HG02759 (cell line): ENCODE data around the gene PDGFA.
"Not testable (repeated sequence)": the region's sequence is repeated elsewhere in the genome, so short reads cannot be mapped to it uniquely, and the experiment has no call there.

ENCODE experiments used
- ATAC-seq: cut with Tn5 transposase; IDR thresholded peaks from one replicate; pipeline ENCODE4 v1.9.1; 2021; ENCODE audit warnings: mild to moderate bottlenecking, moderate library complexity; ENCODE audit not compliant: unreplicated experiment

PDGFA gene

GRCh38 chr7:552151-552867 is 32.7 kb upstream of the PDGFA start:
- ATAC-seq, result not testable (repeated sequence)

DNA sequence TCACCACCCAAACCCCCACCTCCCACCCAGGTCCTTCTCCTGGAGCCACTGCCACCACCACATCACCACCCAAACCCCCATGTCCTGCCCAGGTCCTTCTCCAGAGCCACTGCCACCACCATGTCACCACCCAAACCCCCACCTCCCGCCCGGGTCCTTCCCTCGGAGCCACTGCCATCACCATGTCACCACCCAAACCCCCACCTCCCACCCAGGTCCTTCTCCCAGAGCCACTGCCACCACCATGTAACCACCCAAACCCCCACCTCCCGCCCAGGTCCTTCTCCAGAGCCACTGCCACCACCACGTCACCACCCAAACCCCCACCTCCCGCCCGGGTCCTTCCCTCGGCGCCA is 31.9 kb upstream of the PDGFA start:
- ATAC-seq, result not testable (repeated sequence)

DNA sequence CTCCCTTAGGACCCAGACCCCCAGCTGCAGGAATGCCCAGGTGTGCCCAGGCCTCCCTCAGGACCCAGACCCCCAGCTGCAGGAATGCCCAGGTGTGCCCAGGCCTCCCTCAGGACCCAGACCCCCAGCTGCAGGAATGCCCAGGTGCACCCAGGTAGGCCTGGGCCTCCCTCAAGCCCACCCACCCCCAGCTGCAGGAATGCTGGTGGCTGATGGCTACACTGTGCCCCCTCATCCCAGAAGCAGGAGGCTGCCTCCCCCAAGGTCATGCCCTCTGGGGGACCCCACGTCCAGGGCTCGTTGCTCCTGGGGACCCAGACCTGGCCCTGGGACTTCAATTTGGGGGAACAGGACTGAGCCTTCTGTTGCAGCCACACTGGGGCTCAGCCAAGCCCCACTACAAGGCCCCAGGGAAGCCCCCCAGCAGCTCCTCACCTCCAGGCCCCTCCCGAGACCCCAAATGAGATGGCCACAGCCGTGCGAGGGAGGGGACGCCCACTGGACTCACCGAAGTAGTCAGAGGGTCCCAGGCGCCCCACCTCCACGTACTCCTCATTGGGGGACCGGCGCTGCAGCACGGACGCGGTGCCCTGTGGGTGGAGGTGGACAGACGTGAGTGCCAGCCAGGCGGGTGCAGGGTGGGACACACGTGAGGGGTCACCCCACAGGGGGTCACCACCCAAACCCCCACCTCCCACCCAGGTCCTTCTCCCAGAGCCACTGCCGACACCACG is 31.4 kb upstream of the PDGFA start:
- ATAC-seq, result no peak

DNA sequence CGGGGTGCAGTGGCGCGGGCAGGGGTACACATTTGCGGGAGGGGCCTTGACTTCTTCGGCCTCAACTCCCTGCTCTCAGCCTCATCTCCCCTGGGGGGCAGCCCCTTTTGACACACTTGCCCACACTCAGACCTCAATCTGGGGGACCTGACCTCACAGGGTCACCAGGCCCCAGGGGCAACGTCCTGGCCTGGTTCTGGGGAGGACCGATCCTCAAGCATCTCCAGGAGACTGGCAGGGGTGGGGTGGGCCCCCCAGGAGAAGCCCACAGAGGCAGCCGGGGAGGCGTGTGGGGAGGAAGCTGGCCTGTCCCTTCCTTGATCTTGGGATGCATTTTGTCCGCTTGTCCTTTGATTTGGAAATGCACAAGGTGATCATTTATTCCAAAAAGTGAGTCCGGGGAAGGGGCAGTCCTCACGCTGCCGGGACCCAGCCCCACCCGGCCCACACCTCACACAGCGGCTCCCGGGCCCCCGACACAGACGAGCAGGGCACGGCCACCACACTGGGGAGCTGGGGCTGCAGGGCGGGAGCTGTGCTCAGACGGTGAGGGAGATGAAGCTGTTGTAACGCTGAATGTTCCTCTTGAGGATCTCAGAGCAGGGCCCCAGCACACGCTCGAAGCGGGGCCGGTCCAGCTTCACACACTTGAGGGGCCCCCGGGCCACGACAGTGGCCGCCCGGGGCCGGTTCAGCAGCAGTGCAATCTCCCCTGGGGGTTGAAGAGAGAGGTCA is 30.4 kb upstream of the PDGFA start:
- ATAC-seq, result no peak

DNA sequence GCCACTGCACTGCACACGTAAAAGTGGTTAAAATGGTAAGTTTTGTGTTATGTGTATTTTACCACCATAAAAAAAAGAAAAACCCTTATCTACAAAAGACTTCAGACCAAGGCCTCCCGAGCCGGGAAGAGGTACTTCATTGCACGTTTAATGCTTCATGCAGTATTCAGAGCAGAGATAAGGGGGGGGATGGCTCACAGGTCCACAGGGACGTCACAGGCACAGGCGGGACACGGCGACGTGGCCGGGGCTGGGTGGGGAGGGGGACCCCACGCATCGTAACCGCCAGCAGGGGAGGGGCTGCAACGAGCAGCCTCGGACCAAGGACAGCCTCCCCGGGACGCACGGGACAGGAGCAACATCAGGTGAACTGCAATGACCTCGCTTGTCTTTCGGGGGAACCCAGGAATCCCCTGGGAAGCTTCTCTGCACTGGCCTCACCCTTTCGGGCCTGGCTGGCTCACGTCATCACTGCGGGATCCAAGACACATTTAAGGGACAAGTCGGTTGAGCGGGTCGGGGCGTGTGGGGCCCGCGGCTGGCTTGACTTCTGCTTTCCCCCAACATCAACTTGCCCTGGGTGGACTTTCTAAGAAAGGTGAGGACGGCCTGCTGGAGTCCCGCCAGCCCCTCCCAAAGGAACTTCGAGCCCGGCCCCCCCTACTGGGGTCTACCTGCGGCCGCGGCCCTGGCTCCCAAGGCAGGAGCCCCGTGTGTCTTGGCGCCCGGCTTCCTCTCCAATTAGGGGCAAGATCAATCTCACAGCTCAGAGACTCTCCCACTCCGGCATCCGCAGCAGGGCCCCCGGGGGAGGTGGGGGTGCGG is 29.6 kb upstream of the PDGFA start:
- no peak for ATAC-seq

DNA sequence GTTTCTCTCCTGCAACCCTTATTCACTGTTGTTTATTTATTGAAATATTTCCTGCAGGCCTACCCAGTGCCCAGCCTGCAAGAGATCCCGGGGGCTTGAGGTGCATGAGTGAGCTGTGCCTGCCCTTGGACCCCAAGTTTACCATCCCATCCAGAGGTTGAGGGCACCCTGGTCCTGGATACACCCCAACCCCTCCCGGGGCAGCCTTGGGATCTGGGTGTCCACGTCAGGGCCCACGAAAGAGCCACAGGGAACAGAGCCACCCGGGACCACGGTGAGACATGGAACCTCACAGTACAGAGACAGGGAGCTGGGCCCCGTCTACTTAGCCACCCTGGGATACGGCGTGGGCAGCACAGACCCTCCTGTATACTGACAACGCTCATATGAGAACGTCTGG is 28.8 kb upstream of the PDGFA start:
- ATAC-seq, result no peak

DNA sequence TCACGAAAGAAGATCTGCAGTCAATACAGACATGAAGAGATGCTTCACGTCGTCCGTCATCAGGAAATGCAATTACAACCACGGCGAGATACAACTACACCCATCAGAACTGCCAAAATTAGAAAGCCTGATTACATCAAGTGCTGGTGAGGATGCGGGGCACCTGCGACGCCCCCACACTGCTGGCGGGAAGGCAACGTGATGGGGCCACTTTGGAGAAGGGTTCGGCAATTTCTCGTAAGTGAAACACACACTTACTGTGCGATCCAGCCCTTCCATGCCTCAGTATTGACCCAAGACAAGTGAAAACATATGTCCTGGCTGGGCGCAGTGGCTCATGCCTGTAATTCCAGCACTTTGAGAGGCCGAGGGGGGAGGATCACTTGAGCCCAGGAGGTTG is 25.8 kb upstream of the PDGFA start:
- no peak for ATAC-seq

DNA sequence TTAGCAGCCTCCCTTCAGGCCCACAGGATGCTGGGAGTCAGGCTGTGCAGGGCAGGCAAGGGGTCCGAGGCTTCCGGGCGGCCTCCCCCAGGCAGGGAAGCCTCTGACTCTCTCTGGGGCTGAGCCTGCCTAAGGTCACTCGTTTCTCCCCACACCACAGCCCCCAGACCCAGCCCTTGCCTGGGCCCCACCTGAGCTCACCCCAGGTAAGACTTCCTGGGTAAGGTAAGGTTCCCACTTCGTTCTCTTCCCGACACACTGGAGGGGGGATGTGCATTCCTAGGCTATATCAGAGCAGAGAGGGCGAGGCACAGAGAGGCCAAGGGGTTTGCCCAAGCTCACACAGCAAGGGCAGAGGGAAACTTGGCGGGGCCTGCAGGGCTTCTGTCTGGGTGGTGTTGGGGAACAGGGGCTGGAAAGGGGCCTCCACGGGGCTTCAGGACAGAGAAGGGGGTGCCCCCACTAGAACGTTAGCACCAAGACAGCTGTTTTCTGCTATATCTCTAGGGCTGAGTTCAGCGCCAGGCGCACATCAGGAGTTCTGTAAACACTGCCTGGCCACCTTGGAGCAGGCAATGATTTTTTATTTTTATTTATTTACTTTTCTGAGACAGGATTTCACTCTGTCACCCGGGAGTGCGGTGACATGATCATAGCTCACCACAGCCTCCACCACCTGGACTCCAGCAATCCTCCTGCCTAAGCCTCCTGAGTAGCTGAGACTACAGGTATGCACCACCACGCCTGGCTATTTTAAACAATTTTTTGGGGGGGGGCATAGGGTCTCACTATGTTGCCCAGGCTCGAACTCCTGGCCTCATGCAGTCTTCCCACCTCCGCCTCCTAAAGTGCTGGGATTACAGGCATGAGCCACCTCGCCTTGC is 24.9 kb upstream of the PDGFA start:
- ATAC-seq, result no peak

GRCh38 chr7:543501-544337 is 24.1 kb upstream of the PDGFA start:
- no peak for ATAC-seq

GRCh38 chr7:542713-543500 is 23.3 kb upstream of the PDGFA start:
- ATAC-seq, result no peak

- no peak for ATAC-seq
Observed at GRCh38 chr7:542131-542712, 22.6 kb upstream of the PDGFA start.

DNA sequence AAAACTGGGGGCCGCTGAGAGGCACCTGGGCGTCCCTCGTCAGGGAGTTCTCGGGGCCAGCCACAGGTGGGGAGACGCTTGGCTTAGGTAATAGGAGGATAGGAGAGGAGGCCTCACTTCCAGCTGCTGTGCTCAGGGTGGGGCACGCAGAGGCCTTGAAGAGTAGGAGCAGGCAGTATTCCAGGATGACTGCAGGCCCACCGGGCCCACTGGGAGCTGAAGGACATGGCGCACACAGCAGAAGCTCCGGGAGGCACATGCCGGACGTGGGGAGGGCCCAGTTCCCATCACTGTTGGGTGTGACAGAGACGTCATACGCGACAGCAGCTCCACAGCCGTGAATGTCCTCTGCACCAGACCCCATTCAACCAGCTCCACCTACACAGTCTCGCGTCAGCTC is 22.0 kb upstream of the PDGFA start:
- no peak for ATAC-seq

- ATAC-seq, result no peak
Observed at GRCh38 chr7:540997-541396, 21.4 kb upstream of the PDGFA start.

- ATAC-seq, result no peak
Observed at GRCh38 chr7:540579-540978, 20.9 kb upstream of the PDGFA start.

DNA sequence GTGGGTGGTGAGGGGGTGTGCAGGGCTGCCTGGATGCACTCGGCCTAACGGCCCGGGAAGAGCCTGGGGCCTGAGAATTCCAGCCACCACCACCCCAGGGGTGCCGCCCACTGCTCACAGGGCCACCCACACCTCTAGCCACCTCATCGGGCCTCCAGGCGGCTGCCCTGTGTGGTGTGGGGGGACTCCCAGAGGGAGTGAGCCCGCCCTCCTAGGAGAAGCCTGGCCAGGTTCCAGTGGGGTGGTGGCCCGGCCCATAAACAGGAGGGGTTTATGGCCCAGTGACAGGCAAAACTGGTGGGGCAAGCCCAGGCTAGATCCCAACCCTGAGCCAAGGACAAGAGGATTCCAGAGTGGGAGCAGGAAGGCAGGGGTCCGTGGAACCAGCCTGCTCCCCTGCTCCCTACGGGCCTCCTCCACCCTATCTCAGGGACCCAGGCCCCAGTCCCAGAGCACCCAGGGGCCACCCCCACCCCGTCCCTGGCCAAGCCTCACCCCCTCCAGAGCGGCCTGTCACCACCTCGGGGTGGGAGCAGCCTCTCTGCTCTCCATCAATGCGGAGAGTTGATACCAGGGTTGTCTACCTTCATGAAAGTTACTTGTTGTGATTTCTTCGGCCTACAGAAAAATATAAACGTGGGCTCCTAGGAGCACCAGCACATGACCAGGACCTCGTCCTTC is 20.2 kb upstream of the PDGFA start:
- ATAC-seq, result no peak

DNA sequence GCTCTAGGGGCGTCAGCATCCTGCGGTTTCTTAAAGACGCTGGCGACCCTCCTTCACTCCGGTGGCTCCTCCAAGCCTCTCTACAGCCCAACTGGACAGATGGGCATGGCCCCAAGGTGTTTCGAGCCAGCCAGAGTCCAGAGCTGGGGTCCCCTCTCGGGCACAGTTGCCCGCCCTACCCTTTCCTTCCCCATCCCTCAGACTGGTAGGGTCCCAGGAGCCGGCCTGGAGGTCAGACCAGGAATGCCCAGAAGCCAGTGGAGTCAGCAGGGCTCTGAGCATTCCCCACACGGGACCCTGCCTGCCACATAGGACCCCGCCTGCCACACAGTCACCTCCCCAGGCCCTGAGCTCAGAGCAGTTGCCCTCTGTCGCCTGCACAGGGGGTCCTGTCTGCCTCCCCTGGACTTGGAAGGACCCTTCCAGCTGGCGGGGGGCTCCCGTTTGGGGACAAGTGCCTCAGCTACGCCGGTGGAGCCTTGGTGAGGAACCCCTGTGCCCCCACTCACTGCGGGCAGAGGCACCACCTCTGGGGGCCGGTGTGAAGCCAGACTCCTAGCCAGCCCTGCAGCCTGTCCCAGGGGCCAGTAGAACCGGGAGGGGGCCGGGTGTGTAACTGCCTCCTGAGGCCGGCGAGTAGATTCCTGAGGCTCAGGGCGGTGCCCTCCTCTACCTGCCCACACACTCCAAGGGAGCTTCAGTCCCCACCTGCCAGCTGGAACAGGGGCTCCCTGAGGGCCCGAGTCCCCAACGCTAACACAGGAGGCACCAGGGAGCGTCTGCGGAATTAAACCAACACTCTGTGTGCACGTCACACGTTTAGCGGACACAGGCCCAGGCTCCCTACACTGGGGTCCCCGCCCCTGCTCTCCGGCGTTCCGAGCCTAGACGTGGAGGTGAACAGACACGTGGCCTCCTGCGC is 19.4 kb upstream of the PDGFA start:
- ATAC-seq, result no peak
